Astrocyte (in vitro differentiated cells and primary cell): ENCODE results near the gene PLD1. TPM values are rescaled to one million over a fixed set of nuclear protein-coding genes. Genes with fewer than 3 reads are reported as not detected.

ENCODE experiments used
- DNase-seq: peaks from one replicate; pipeline ENCODE4 v3.0.0-alpha.2; 2010; ENCODE audit warnings: low read depth
- FAIRE-seq: peaks from 2 replicates; lab custom pipeline; 2011; peaks lifted over from hg19 to GRCh38; lab: Jason Lieb, UNC
- H2AFZ ChIP-seq: 2 replicates; pipeline ENCODE4 v1.6.0; 2012; ENCODE audit warnings: low read depth, low read length, inconsistent platforms
- H3K27ac ChIP-seq: 2 replicates; pipeline ENCODE4 v1.5.1; 2011; ENCODE audit warnings: low read depth, low read length, inconsistent platforms
- H3K27me3 ChIP-seq: 2 replicates; pipeline ENCODE4 v1.6.0; 2011; ENCODE audit warnings: low read length, inconsistent platforms; ENCODE audit not compliant: insufficient read depth
- H3K36me3 ChIP-seq: 2 replicates; pipeline ENCODE4 v1.5.1; 2011; ENCODE audit warnings: low read length, inconsistent platforms; ENCODE audit not compliant: insufficient read depth
- H3K4me1 ChIP-seq: 2 replicates; pipeline ENCODE4 v1.5.1; 2011; ENCODE audit warnings: low read length, inconsistent platforms; ENCODE audit not compliant: insufficient read depth
- H3K4me2 ChIP-seq: 2 replicates; pipeline ENCODE4 v1.6.0; 2012; ENCODE audit warnings: low read length, inconsistent platforms
- H3K4me3 ChIP-seq: 2 replicates; pipeline ENCODE4 v1.5.1; 2011; ENCODE audit warnings: low read depth, mild to moderate bottlenecking, low read length, inconsistent platforms; ENCODE audit not compliant: insufficient read depth
- H3K79me2 ChIP-seq: 2 replicates; pipeline ENCODE4 v1.6.0; 2012; ENCODE audit warnings: mild to moderate bottlenecking, low read length, inconsistent platforms; ENCODE audit not compliant: insufficient read depth
- H3K9ac ChIP-seq: 2 replicates; pipeline ENCODE4 v1.6.0; 2012; ENCODE audit warnings: mild to moderate bottlenecking, low read length, inconsistent platforms
- H3K9me3 ChIP-seq: 2 replicates; pipeline ENCODE4 v1.5.1; 2012; ENCODE audit warnings: low read depth, mild to moderate bottlenecking, low read length, inconsistent platforms; ENCODE audit not compliant: insufficient read depth
- H4K20me1 ChIP-seq: 2 replicates; pipeline ENCODE4 v1.6.0; 2012; ENCODE audit warnings: low read length, inconsistent platforms; ENCODE audit not compliant: insufficient read depth
- H3K27ac Mint-ChIP-seq: one replicate; pipeline ENCODE4 v1.8.0; 2021; ENCODE audit warnings: mild to moderate bottlenecking, mixed read lengths; ENCODE audit not compliant: unreplicated experiment
- H3K27me3 Mint-ChIP-seq: one replicate; pipeline ENCODE4 v1.8.0; 2021; ENCODE audit warnings: low read depth, mixed read lengths; ENCODE audit not compliant: unreplicated experiment
- H3K36me3 Mint-ChIP-seq: one replicate; pipeline ENCODE4 v1.8.0; 2021; ENCODE audit warnings: low read depth, mixed read lengths; ENCODE audit not compliant: unreplicated experiment
- H3K4me1 Mint-ChIP-seq: one replicate; pipeline ENCODE4 v1.8.0; 2021; ENCODE audit warnings: low read depth, mixed read lengths; ENCODE audit not compliant: unreplicated experiment
- H3K4me3 Mint-ChIP-seq: one replicate; pipeline ENCODE4 v1.8.0; 2021; ENCODE audit warnings: mild to moderate bottlenecking, moderate library complexity, mixed read lengths; ENCODE audit not compliant: unreplicated experiment
- H3K9me3 Mint-ChIP-seq: one replicate; pipeline ENCODE4 v1.8.0; 2021; ENCODE audit warnings: mild to moderate bottlenecking, mixed read lengths; ENCODE audit not compliant: unreplicated experiment
- EZH2 ChIP-seq: IDR thresholded peaks from 2 replicates; pipeline ENCODE4 v1.6.1; 2012; ENCODE audit warnings: mild to moderate bottlenecking, low read length, inconsistent platforms; ENCODE audit not compliant: insufficient read depth
- total RNA-seq: library from RNA; stranded (reverse); gene quantifications from 2 replicates; pipeline ENCODE4 v1.2.1, GENCODE V29; 2021
- TF ChIP-seq, protein P1 (sequence below): IDR thresholded peaks from 2 replicates; pipeline ENCODE4 v1.5.1; 2011; ENCODE audit warnings: low read depth, mild to moderate bottlenecking, inconsistent platforms, low read length, moderate library complexity; ENCODE audit not compliant: insufficient read depth

The PLD1 gene
- total RNA-seq, 1 donor from 2014 or later = 21.5 TPM

DNA sequence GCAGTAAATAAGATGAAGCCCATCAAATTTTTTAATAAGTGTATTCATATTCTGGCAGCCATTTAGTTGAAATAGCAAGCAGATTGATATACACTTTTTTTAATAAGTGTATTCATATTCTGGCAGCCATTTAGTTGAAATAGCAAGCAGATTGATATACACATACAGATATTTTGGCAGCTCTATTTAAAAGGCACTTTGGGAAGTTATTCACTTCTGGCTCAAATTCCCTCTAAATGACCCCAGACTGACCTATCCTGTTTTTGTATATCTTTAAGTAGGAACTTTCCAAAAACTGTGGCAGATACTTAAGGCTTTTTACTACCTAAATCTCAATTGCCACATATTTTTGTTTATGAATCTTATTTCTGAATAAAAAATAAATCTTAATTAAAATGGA, 122.3 kb downstream of the PLD1 start:
- Histone ChIP-seq H3K9me3 (no peaks in the 10 kb centered on the region), H3K4me3 (no peak overlapping the region), H3K36me3 (no peaks in the 10 kb centered on the region), H3K4me1 (no peaks in the 10 kb centered on the region), H4K20me1 (no peaks in the 10 kb centered on the region), H3K79me2 (no peaks in the 10 kb centered on the region), H3K27me3 (no peaks in the 10 kb centered on the region), H3K9ac (no peak overlapping the region), H2AFZ (no peak overlapping the region), H3K27ac (no peak overlapping the region), H3K4me2 (no peak overlapping the region)
- no peak overlapping the region for H3K4me3 Mint-ChIP-seq
- no peaks in the 10 kb centered on the region for H3K4me1 Mint-ChIP-seq
- TF ChIP-seq, protein P1, sequence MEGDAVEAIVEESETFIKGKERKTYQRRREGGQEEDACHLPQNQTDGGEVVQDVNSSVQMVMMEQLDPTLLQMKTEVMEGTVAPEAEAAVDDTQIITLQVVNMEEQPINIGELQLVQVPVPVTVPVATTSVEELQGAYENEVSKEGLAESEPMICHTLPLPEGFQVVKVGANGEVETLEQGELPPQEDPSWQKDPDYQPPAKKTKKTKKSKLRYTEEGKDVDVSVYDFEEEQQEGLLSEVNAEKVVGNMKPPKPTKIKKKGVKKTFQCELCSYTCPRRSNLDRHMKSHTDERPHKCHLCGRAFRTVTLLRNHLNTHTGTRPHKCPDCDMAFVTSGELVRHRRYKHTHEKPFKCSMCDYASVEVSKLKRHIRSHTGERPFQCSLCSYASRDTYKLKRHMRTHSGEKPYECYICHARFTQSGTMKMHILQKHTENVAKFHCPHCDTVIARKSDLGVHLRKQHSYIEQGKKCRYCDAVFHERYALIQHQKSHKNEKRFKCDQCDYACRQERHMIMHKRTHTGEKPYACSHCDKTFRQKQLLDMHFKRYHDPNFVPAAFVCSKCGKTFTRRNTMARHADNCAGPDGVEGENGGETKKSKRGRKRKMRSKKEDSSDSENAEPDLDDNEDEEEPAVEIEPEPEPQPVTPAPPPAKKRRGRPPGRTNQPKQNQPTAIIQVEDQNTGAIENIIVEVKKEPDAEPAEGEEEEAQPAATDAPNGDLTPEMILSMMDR = no peak
- TF ChIP-seq EZH2 = no peak
- no peak for FAIRE-seq
- peaks cover 11% of the 10 kb centered on the region for H3K36me3 Mint-ChIP-seq
- H3K27ac Mint-ChIP-seq = no peak overlapping the region
- peaks cover 2% of the 10 kb centered on the region for H3K9me3 Mint-ChIP-seq
- H3K27me3 Mint-ChIP-seq = no peaks in the 10 kb centered on the region
- DNase-seq = no peak

DNA sequence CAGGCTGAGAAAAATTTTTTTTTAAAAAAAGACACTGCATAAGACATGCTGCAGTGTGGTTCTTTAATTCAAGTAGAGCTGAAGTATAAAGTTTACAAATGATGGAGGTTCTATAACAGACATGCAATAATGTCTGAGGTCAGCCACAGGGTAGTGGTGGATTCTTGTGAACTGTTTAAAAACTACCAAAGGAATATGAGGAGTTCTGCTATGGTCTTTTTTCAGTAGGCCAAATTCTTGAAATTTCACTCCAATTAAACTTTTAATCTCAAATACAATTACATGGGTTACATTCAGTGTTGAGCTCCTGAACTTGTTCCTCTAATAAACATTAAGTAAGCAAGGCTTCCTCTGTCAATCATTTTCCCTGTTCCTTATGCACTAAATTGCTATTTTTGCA, 122.7 kb downstream of the PLD1 start:
- Histone ChIP-seq H3K27me3 (no peaks in the 10 kb centered on the region), H3K27ac (no peak overlapping the region), H4K20me1 (no peaks in the 10 kb centered on the region), H3K9ac (no peak overlapping the region), H3K79me2 (no peaks in the 10 kb centered on the region), H3K9me3 (no peaks in the 10 kb centered on the region), H2AFZ (no peak overlapping the region), H3K4me3 (no peak overlapping the region), H3K36me3 (no peaks in the 10 kb centered on the region), H3K4me1 (no peaks in the 10 kb centered on the region), H3K4me2 (no peak overlapping the region)
- Mint-ChIP-seq H3K27ac (no peak overlapping the region), H3K9me3 (peaks cover 2% of the 10 kb centered on the region), H3K36me3 (peaks cover 11% of the 10 kb centered on the region), H3K27me3 (no peaks in the 10 kb centered on the region), H3K4me1 (no peaks in the 10 kb centered on the region), H3K4me3 (no peak overlapping the region)
- TF ChIP-seq EZH2 = no peak
- TF ChIP-seq, protein P1 = no peak
- FAIRE-seq (no peak), DNase-seq (no peak)

DNA sequence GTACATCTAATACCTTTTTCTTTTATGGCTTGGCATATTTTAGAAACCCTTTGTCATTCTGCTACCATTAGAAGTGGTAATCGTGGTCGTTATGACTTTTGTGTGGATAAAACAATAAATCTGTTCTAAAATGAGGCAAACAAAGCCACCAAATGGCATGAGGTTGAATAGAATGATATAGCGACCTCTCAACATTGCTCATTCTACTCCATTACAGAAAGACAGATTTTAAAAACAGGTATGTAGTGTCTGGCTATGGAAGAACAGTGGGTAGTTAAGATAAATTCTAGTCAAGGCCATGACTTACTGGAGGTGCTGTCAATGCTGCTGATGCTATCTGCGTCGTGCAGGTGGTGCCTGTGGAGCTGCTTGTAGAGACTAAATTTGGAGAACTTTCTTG, 123.2 kb downstream of the PLD1 start:
- DNase-seq = no peak
- Histone ChIP-seq H3K79me2 (no peaks in the 10 kb centered on the region), H3K9ac (no peak overlapping the region), H3K4me3 (no peak overlapping the region), H3K4me1 (no peaks in the 10 kb centered on the region), H3K4me2 (no peak overlapping the region), H4K20me1 (no peaks in the 10 kb centered on the region), H3K27ac (no peak overlapping the region), H3K36me3 (no peaks in the 10 kb centered on the region), H2AFZ (no peak overlapping the region), H3K9me3 (no peaks in the 10 kb centered on the region), H3K27me3 (no peaks in the 10 kb centered on the region)
- peaks cover 11% of the 10 kb centered on the region for H3K36me3 Mint-ChIP-seq
- TF ChIP-seq, protein P1 = no peak
- no peak for TF ChIP-seq EZH2
- FAIRE-seq = no peak
- no peaks in the 10 kb centered on the region for H3K27me3 Mint-ChIP-seq
- H3K9me3 Mint-ChIP-seq = peaks cover 2% of the 10 kb centered on the region
- H3K27ac Mint-ChIP-seq = no peak overlapping the region
- no peak overlapping the region for H3K4me3 Mint-ChIP-seq
- H3K4me1 Mint-ChIP-seq = no peaks in the 10 kb centered on the region
